Stomach (tissue), 4 donors: ENCODE data around the gene NPAS1.

ENCODE experiments used
- POLR2A ChIP-seq, 4 donors: fragments of 450-650 bp; IDR thresholded peaks; one replicate each; pipeline ENCODE4 v1.6.1; 2016; ENCODE audit warnings: antibody characterized with exemption in 4 of 4, control low read depth in 2 of 4, mild to moderate bottlenecking in 1 of 4, moderate library complexity in 1 of 4
- POLR2AphosphoS5 ChIP-seq, 3 donors: sonication (generic); formaldehyde crosslinking; IDR thresholded peaks; one replicate each; pipeline ENCODE4 v1.6.1; 2016; ENCODE audit warnings: antibody characterized with exemption in 3 of 3

GRCh38 chr19:47089767-47090350 lies 70.2 kb downstream of the NPAS1 start:
- no peak for TF ChIP-seq POLR2AphosphoS5 (IDR thresholded peaks at IDR 0.05)
- no peak for TF ChIP-seq POLR2A (IDR thresholded peaks at IDR 0.05)
